ENCODE results near the gene SPEM3.

SPEM3 gene

GRCh38 chr17:7443499-7444485 is 15.1 kb downstream of the SPEM3 start:
- no peak for TF ChIP-seq TCF12 (IDR thresholded peaks at IDR 0.05; ENCODE audit: low read depth)
- no peak for TF ChIP-seq NFIC (IDR thresholded peaks at IDR 0.05)
- no peak for TF ChIP-seq TEAD4 (IDR thresholded peaks at IDR 0.05)
- TF ChIP-seq ZBTB7A (IDR thresholded peaks at IDR 0.05; ENCODE audit: low read depth), result no peak
- no peak for TF ChIP-seq FOXM1 (IDR thresholded peaks at IDR 0.05; ENCODE audit: borderline replicate concordance, low read depth)
- TF ChIP-seq, protein P1, sequence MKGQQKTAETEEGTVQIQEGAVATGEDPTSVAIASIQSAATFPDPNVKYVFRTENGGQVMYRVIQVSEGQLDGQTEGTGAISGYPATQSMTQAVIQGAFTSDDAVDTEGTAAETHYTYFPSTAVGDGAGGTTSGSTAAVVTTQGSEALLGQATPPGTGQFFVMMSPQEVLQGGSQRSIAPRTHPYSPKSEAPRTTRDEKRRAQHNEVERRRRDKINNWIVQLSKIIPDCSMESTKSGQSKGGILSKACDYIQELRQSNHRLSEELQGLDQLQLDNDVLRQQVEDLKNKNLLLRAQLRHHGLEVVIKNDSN (IDR thresholded peaks at IDR 0.05), result no peak
- no peak for TF ChIP-seq EGR1 (IDR thresholded peaks at IDR 0.05)
- no peak for TF ChIP-seq CREB1 (IDR thresholded peaks at IDR 0.05; ENCODE audit: low read depth)
- no peak for TF ChIP-seq TAF1 (IDR thresholded peaks at IDR 0.05; ENCODE audit: low read depth)
- no peak for TF ChIP-seq RAD21 (IDR thresholded peaks at IDR 0.05; ENCODE audit: low read depth)
- TF ChIP-seq, protein P2, sequence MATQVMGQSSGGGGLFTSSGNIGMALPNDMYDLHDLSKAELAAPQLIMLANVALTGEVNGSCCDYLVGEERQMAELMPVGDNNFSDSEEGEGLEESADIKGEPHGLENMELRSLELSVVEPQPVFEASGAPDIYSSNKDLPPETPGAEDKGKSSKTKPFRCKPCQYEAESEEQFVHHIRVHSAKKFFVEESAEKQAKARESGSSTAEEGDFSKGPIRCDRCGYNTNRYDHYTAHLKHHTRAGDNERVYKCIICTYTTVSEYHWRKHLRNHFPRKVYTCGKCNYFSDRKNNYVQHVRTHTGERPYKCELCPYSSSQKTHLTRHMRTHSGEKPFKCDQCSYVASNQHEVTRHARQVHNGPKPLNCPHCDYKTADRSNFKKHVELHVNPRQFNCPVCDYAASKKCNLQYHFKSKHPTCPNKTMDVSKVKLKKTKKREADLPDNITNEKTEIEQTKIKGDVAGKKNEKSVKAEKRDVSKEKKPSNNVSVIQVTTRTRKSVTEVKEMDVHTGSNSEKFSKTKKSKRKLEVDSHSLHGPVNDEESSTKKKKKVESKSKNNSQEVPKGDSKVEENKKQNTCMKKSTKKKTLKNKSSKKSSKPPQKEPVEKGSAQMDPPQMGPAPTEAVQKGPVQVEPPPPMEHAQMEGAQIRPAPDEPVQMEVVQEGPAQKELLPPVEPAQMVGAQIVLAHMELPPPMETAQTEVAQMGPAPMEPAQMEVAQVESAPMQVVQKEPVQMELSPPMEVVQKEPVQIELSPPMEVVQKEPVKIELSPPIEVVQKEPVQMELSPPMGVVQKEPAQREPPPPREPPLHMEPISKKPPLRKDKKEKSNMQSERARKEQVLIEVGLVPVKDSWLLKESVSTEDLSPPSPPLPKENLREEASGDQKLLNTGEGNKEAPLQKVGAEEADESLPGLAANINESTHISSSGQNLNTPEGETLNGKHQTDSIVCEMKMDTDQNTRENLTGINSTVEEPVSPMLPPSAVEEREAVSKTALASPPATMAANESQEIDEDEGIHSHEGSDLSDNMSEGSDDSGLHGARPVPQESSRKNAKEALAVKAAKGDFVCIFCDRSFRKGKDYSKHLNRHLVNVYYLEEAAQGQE (IDR thresholded peaks at IDR 0.05; ENCODE audit: low read depth), result no peak
- TF ChIP-seq YY1 (IDR thresholded peaks at IDR 0.05; ENCODE audit: low read depth), result no peak
- TF ChIP-seq CEBPB (IDR thresholded peaks at IDR 0.05), result no peak
- no peak for TF ChIP-seq EP300 (IDR thresholded peaks at IDR 0.05; ENCODE audit: borderline replicate concordance)
- TF ChIP-seq MAX (IDR thresholded peaks at IDR 0.05), result no peak

DNA sequence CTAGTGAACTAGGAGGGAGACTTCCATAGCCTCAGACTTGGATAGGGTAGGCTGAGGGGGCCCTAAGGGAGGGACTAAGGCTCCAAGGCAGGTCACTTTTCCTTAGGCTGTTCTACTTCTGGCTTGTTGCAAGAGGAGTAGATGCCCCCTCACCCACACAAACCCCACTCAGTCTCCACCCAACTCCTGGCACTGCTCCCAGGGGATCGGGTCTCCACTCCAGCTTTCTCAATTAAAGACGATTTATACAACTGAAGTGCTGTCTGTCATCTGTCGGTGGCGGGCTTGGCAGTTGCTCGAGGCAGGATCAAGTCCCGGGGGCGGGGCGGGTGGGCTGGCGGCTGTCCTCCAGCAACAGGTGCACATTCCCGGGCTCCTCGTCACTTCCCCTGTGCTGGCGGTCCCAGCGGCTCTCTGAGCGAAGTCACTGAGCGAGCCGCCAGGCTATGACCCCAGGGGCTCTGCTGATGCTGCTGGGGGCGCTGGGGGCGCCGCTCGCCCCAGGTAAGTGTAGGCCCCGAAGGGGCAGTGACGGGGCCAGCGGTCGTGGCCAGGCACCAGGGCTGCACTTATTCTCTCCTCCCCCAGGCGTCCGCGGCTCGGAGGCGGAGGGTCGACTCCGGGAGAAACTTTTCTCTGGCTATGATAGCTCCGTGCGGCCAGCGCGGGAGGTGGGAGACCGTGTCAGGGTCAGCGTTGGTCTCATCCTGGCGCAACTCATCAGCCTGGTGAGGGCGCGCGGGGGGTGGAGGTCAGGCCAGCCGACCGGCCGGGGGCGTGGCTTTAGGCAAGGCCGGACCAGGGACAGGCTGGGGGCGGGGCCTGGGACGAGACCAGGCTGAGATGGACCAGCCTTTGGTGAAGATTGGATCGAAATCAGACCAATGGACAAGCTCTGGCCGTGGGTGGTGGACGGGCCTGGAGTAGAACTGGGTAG is 16.3 kb downstream of the SPEM3 start, which contains the start of gene CHRNB1:
Gene CHRNB1 (plus strand): TSS at position 380 of the 937 bp plus-strand sequence. CDS start 67 bp downstream, at position 447.
- no peak for TF ChIP-seq ZBTB7A (IDR thresholded peaks at IDR 0.05; ENCODE audit: low read depth)
- TF ChIP-seq EP300 (IDR thresholded peaks at IDR 0.05; ENCODE audit: borderline replicate concordance), result no peak
- no peak for TF ChIP-seq TCF12 (IDR thresholded peaks at IDR 0.05; ENCODE audit: low read depth)
- no peak; the same call in 1 of the 2 replicates for TF ChIP-seq MAX (IDR thresholded peaks at IDR 0.05)
- TF ChIP-seq, protein P2 (IDR thresholded peaks at IDR 0.05; ENCODE audit: low read depth), result no peak
- no peak for TF ChIP-seq CEBPB (IDR thresholded peaks at IDR 0.05)
- no peak for TF ChIP-seq TAF1 (IDR thresholded peaks at IDR 0.05; ENCODE audit: low read depth)
- TF ChIP-seq, protein P1 (IDR thresholded peaks at IDR 0.05), result no peak
- no peak for TF ChIP-seq FOXM1 (IDR thresholded peaks at IDR 0.05; ENCODE audit: borderline replicate concordance, low read depth)
- no peak for TF ChIP-seq NFIC (IDR thresholded peaks at IDR 0.05)
- TF ChIP-seq RAD21 (IDR thresholded peaks at IDR 0.05; ENCODE audit: low read depth), result no peak
- no peak for TF ChIP-seq YY1 (IDR thresholded peaks at IDR 0.05; ENCODE audit: low read depth)
- TF ChIP-seq CREB1 (IDR thresholded peaks at IDR 0.05; ENCODE audit: low read depth), result no peak
- no peak for TF ChIP-seq EGR1 (IDR thresholded peaks at IDR 0.05)
- no peak for TF ChIP-seq TEAD4 (IDR thresholded peaks at IDR 0.05)

DNA sequence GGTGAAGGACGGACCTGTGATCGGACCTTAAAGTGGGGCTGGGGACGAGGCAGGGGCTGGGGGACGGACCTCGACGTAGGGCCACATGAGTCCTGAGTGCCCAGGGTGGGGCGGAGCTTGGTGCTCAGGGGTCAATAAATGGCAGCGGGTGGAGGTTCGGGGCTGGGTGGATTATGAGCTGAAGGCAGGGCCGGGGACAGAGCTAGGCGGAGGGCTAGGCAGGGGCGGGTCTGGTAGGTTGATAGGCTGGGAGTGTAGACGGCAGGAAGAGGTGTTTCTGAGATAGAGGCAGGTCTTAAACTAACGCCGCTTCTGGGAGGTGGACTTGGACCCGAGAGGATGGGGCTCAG is 16.9 kb downstream of the SPEM3 start:
- TF ChIP-seq TEAD4 (IDR thresholded peaks at IDR 0.05) (no peak), RAD21 (IDR thresholded peaks at IDR 0.05; ENCODE audit: low read depth) (no peak), FOXM1 (IDR thresholded peaks at IDR 0.05; ENCODE audit: borderline replicate concordance, low read depth) (no peak), TCF12 (IDR thresholded peaks at IDR 0.05; ENCODE audit: low read depth) (no peak), CEBPB (IDR thresholded peaks at IDR 0.05) (no peak), EP300 (IDR thresholded peaks at IDR 0.05; ENCODE audit: borderline replicate concordance) (no peak), ZBTB7A (IDR thresholded peaks at IDR 0.05; ENCODE audit: low read depth) (no peak), MAX (IDR thresholded peaks at IDR 0.05) (no peak), EGR1 (IDR thresholded peaks at IDR 0.05) (no peak), TAF1 (IDR thresholded peaks at IDR 0.05; ENCODE audit: low read depth) (no peak), CREB1 (IDR thresholded peaks at IDR 0.05; ENCODE audit: low read depth) (no peak), NFIC (IDR thresholded peaks at IDR 0.05) (no peak), YY1 (IDR thresholded peaks at IDR 0.05; ENCODE audit: low read depth) (no peak)
- TF ChIP-seq, protein P2 (IDR thresholded peaks at IDR 0.05; ENCODE audit: low read depth), result no peak
- TF ChIP-seq, protein P1 (IDR thresholded peaks at IDR 0.05), result no peak
